ENCODE data around the gene ITGA1. TPM values are rescaled to one million over a fixed set of nuclear protein-coding genes. Genes with fewer than 3 reads are reported as not detected.

ITGA1 gene
- total and polyA plus RNA-seq, 2 of the 8 experiments (the other 6 are each of a cell fraction or from before 2014, with no cell fraction given) = 2.3 to 9.0 TPM

DNA sequence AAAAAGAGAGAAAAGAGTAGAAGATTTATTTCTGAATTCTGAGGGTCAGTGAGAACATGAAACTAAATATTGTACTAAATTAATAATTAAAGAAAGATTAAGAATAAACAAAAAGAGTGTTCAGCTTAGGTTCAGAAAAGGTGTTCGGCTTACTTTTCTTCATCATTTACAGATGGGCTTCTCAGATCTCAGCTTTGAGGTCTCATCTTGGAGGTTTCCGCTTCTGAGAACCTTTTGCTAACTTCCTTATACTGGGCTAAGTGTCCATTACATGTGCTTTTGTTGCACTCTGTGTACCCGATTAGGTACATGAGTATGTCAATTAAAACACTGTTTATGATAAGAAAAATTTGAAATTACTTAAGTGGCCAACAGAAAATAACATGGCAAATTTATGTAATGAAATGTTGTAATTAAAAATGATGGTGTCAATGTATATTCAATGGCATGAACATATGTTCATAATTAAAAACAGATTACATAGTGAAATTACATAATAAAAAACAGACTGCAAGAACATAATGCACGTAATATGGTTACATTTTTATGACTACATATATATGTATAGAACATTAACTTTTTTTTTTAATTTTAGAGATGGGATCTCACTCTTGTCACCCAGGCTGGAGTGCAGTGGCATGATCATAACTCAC is 17.3 kb upstream of the ITGA1 start:
- Histone ChIP-seq H3K4me2 (ENCODE audit: insufficient read depth in 1 of 2, low read depth in 2 of 2, low read length in 2 of 2) (no peak overlapping the region), H3K18ac (ENCODE audit: extremely low read depth, low read length) (no peak overlapping the region), H3K4me1 (replicated peaks in 1 of 4; ENCODE audit: control insufficient read depth in 3 of 4, insufficient read depth in 4 of 4, low read length in 3 of 4) (peaks cover 0 to 3% (median 0%) of the 10 kb centered on the region in 4 experiments; a peak in 1 of 7 replicates), H3K14ac (ENCODE audit: insufficient read length) (no peak overlapping the region), H3K27me3 (replicated peaks in 1 of 4; ENCODE audit: control insufficient read depth in 3 of 4, extremely low read depth in 1 of 4, insufficient read depth in 3 of 4, low read length in 3 of 4) (no peaks in the 10 kb centered on the region), H2BK5ac (ENCODE audit: low read depth, low read length) (no peak overlapping the region), H3K79me1 (ENCODE audit: low read depth, low read length) (no peaks in the 10 kb centered on the region), H2BK20ac (ENCODE audit: low read length) (no peak overlapping the region), H4K91ac (replicated peaks; ENCODE audit: insufficient read length, low read length) (no peak overlapping the region), H2BK12ac (ENCODE audit: low read depth, low read length) (no peak overlapping the region), H2AFZ (ENCODE audit: low read length) (no peak overlapping the region), H2BK120ac (replicated peaks; ENCODE audit: low read depth, low read length) (no peak overlapping the region), H3K36me3 (ENCODE audit: control insufficient read depth in 2 of 4, insufficient read depth in 4 of 4, low read length in 3 of 4) (no peaks in the 10 kb centered on the region), H4K20me1 (replicated peaks in 1 of 2; ENCODE audit: control insufficient read depth in 1 of 2, insufficient read depth in 2 of 2, low read length in 2 of 2) (no peaks in the 10 kb centered on the region), H3K23ac (ENCODE audit: insufficient read length) (no peak overlapping the region), H3K23me2 (ENCODE audit: low read depth, low read length) (no peaks in the 10 kb centered on the region), H2BK15ac (ENCODE audit: low read length) (no peak overlapping the region), H3K56ac (replicated peaks; ENCODE audit: insufficient read length, low read depth, low read length) (no peak overlapping the region), H3K4ac (replicated peaks; ENCODE audit: insufficient read length, low read depth, low read length) (no peak overlapping the region), H2AK5ac (ENCODE audit: low read depth, low read length) (no peak overlapping the region), H3K9ac (replicated peaks in 1 of 4; ENCODE audit: extremely low read depth in 1 of 4, low read depth in 3 of 4, low read length in 3 of 4) (no peak overlapping the region), H3K9me3 (ENCODE audit: insufficient read depth in 2 of 2, low read depth in 1 of 2, low read length in 1 of 2) (no peaks in the 10 kb centered on the region), H4K8ac (ENCODE audit: extremely low read depth, insufficient read depth, low read length) (no peak overlapping the region), H4K5ac (ENCODE audit: insufficient read length, low read depth, low read length) (no peak overlapping the region), H3K4me3 (ENCODE audit: extremely low read depth in 1 of 4, insufficient read depth in 2 of 4, low read depth in 3 of 4, low read length in 4 of 4) (no peak overlapping the region), H3K79me2 (ENCODE audit: control insufficient read depth in 1 of 2, insufficient read depth in 2 of 2, low read length in 2 of 2) (no peaks in the 10 kb centered on the region), H3K27ac (ENCODE audit: low read depth, low read length) (no peak overlapping the region)
- ChIA-PET POLR2A (ENCODE audit: partially characterized antibody) (no interaction called here), CTCF (ENCODE audit: partially characterized antibody) (no interaction called here)
- 90% methylated on average over 4 of the region's 4 CpGs; no CpG with 5 or more reads in 1 of the 2 experiments for WGBS, 2 experiments (ENCODE audit: extremely low coverage in 1 of 2, insufficient coverage in 1 of 2, insufficient read length in 1 of 2, insufficient replicate concordance in 2 of 2, low coverage in 1 of 2, low lambda C conversion rate in 2 of 2, missing lambda C conversion rate in 1 of 2)
- no peak for DNase-seq (ENCODE audit: low read depth in 1 of 2, low spot score in 2 of 2)
- no peak for FAIRE-seq
- no peak for TF ChIP-seq TEAD4 (IDR thresholded peaks at IDR 0.05; ENCODE audit: low read depth, low read length)
- TF ChIP-seq SAP30 (IDR thresholded peaks at IDR 0.05; ENCODE audit: insufficient read depth, insufficient replicate concordance, low read length) = no peak
- TF ChIP-seq SRF (IDR thresholded peaks at IDR 0.05; ENCODE audit: low read depth, low read length) = no peak
- TF ChIP-seq, protein P1, sequence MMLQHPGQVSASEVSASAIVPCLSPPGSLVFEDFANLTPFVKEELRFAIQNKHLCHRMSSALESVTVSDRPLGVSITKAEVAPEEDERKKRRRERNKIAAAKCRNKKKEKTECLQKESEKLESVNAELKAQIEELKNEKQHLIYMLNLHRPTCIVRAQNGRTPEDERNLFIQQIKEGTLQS (IDR thresholded peaks at IDR 0.05; ENCODE audit: insufficient read depth, low read depth, low read length) = no peak
